Measurements from ENCODE around the gene SLC9A9.
"Not testable (repeated sequence)": the region's sequence is repeated elsewhere in the genome, so short reads cannot be mapped to it uniquely, and the experiment has no call there.

SLC9A9 gene

DNA sequence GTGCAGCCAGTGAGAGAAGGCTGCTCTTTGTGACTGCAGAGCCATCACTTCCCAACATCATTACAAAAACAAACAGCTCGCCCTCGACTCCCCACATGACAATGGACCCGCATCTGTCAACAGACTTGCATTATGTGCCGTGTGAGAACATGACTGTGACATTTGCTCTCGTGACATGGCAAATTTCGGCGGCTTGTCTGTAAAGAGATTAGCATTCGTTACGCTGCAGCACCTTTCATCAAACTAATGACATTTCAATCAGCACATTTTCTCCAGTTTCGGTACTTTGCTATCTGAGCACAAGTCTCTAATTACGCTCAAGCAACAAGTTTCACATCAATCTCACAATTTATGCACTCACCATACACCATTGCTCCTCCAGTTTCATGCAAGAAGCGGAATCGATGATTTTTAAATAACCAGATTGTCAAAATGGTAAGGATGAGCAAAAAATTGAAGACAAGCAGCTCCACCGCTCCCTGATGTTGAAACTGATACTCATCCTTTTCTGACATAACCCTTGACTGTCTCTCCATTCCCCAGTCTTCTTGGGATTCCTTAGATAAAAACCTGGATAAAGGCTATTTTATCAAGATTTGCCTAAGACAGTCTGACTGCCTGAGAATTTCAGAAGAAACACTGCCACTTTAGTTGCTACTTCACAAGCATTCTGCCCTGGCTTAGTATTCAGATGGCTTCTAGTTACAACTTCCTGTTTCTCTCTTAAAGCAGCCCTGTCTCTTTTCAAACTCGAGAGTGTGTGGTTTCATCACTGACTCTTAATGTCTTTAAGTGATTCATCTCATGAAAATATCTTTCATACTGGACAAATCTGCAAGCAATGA is at the start of gene SLC9A9:
Gene SLC9A9 (minus strand): TSS at position 682 of the 845 bp plus-strand sequence. CDS start 146 bp downstream, at position 536.
- ATAC-seq (replicated peaks) (peak; percentile 89 to 90), DNase-seq (peak; percentile 12)
- Mint-ChIP-seq H3K36me3 (peaks cover 0 to 2% of the 10 kb centered on the region in 2 donors), H3K27me3 (no peaks in the 10 kb centered on the region), H3K9me3 (no peaks in the 10 kb centered on the region), H3K4me1 (peaks cover 30 to 57% of the 10 kb centered on the region in 2 donors), H3K4me3 (peak within 1 kb of the TSS; percentile 93 to 97), H3K27ac (peak within 1 kb of the TSS; percentile 96)

GRCh38 chr3:143897576-143898295 is 49.5 kb upstream of the SLC9A9 start:
- DNase-seq (no peak), ATAC-seq (replicated peaks) (no peak)
- no peaks in the 10 kb centered on the region for H3K27me3 Mint-ChIP-seq
- no peak overlapping the region for H3K4me3 Mint-ChIP-seq
- no peaks in the 10 kb centered on the region for H3K36me3 Mint-ChIP-seq
- H3K4me1 Mint-ChIP-seq: peaks cover 1 to 14% of the 10 kb centered on the region in 2 donors
- H3K9me3 Mint-ChIP-seq: no peaks in the 10 kb centered on the region
- no peak overlapping the region for H3K27ac Mint-ChIP-seq

DNA sequence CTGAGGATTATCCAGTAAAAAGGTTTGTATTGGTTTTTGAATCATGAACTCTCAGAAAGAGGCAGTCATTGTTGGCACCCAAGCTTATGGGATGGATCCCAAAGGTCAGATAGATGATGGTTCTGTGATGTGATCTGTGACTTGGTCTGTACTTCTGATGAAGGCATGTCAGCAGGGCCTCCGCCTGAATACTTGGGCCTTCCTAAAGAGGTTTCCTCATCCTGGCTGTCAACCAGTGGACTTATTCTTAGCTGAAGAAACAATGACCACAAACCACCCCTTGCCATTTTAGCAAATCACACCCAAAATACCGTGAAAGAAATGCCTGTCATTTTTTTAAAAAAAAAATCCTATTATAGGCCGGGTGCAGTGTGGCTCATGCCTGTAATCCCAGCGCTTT is 48.2 kb upstream of the SLC9A9 start:
- no peak overlapping the region for H3K27ac Mint-ChIP-seq
- no peak for DNase-seq

GRCh38 chr3:143895805-143896204 is 47.5 kb upstream of the SLC9A9 start:
- Mint-ChIP-seq H3K4me3 (no peak overlapping the region), H3K9me3 (no peaks in the 10 kb centered on the region), H3K4me1 (peaks cover 0 to under 1% of the 10 kb centered on the region in 2 donors), H3K36me3 (no peaks in the 10 kb centered on the region), H3K27ac (no peak overlapping the region), H3K27me3 (peaks cover 0 to 6% of the 10 kb centered on the region in 2 donors)
- ATAC-seq (replicated peaks): peak in 1 of 2 donors; percentile 45
- no peak for DNase-seq

More for the DNA sequence above, 48.2 kb upstream of the SLC9A9 start:
- Mint-ChIP-seq H3K36me3 (no peaks in the 10 kb centered on the region), H3K27me3 (peaks cover 0 to 6% of the 10 kb centered on the region in 2 donors), H3K4me3 (no peak overlapping the region), H3K9me3 (no peaks in the 10 kb centered on the region), H3K4me1 (peaks cover 0 to 6% of the 10 kb centered on the region in 2 donors)
- no peak for ATAC-seq (replicated peaks)

GRCh38 chr3:143888846-143889245 is 40.6 kb upstream of the SLC9A9 start:
- Mint-ChIP-seq H3K27me3 (peaks cover 0 to 6% of the 10 kb centered on the region in 2 donors), H3K36me3 (no peaks in the 10 kb centered on the region), H3K27ac (no peak overlapping the region), H3K9me3 (no peaks in the 10 kb centered on the region), H3K4me1 (peaks cover 0 to 5% of the 10 kb centered on the region in 2 donors), H3K4me3 (no peak overlapping the region)
- no peak for DNase-seq
- ATAC-seq (replicated peaks): no peak

DNA sequence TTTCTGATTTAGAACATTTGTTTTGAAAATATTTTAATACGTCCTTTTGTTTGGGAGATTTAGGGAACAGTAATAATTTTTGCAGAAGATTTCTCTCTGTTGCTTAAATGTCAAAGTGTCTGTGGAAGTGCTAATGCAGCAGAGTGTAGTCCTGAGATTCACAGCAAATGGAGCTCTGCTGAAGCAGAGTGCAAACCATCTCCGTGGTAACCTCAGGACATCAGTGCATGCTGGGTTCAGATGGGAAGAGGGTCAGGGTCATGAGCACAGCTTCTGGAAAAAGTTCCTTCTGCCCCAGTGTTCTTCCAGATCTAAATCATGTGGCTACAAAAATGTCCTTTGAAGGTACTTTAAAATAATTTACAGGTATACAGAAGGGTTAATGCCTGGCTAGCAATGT is 39.9 kb upstream of the SLC9A9 start:
- no peak overlapping the region for H3K4me3 Mint-ChIP-seq
- peaks cover 0 to 5% of the 10 kb centered on the region in 2 donors for H3K4me1 Mint-ChIP-seq
- H3K27me3 Mint-ChIP-seq: peaks cover 0 to 6% of the 10 kb centered on the region in 2 donors
- no peaks in the 10 kb centered on the region for H3K9me3 Mint-ChIP-seq
- no peak for ATAC-seq (replicated peaks)
- DNase-seq: no peak
- H3K27ac Mint-ChIP-seq: no peak overlapping the region
- no peaks in the 10 kb centered on the region for H3K36me3 Mint-ChIP-seq

DNA sequence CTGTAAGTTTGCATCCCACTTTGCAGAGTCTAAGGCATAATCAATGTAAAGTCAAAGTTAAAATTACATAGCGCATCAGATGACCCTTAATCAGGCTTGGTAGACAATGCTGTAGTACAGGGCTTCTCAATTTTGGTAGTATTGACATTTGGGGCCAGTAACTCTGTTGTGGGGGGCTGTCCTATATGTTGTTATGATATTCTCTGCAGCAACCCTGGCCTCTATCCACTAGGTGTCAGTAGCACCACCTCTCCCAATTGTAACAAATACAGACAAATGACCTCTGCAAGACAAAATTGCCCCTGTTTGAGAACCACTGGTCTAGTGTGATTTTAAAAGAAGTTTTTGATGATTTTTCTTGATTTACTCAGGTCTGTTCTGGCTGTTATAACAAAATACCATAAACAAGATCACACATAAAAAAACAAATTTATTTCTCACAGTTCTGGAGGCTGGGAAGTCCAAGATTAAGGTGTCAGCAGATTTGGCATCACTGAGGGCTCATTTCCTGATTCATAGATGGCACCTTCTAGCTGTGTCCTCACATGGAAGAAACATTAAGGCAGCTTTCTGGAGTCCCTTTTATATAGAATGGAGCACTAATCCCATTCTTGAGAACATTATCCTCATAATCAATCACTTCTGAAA is 37.6 kb upstream of the SLC9A9 start:
- ATAC-seq (replicated peaks) (peak; percentile 86 to 93), DNase-seq (no peak)
- no peaks in the 10 kb centered on the region for H3K36me3 Mint-ChIP-seq
- H3K27me3 Mint-ChIP-seq: no peaks in the 10 kb centered on the region
- no peak overlapping the region for H3K27ac Mint-ChIP-seq
- H3K9me3 Mint-ChIP-seq: no peaks in the 10 kb centered on the region
- H3K4me1 Mint-ChIP-seq: peaks cover 0 to 5% of the 10 kb centered on the region in 2 donors
- H3K4me3 Mint-ChIP-seq: no peak overlapping the region

DNA sequence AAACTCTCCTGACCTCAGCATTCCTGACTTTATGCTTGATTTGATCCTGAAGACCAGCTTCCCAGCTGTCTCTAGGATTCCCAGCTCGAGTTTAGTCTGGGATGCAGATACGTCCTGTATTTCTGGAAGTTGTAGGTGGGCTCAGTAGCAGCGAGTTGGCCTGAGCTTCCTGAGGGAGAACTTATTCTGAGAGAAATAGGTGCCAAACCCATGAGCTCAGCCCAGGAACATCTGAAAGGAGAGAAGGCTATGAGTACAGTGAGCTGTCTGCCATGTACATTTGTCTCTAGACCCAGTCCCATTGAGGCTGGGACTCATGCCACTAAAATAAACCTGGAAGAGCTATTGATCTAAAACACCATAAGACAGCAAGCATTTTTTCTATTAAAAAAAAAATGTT is 36.6 kb upstream of the SLC9A9 start:
- H3K4me3 Mint-ChIP-seq: no peak overlapping the region
- ATAC-seq (replicated peaks): no peak
- no peaks in the 10 kb centered on the region for H3K36me3 Mint-ChIP-seq
- H3K27ac Mint-ChIP-seq: no peak overlapping the region
- H3K9me3 Mint-ChIP-seq: no peaks in the 10 kb centered on the region
- no peak for DNase-seq
- peaks cover 0 to 5% of the 10 kb centered on the region in 2 donors for H3K4me1 Mint-ChIP-seq
- H3K27me3 Mint-ChIP-seq: no peaks in the 10 kb centered on the region

DNA sequence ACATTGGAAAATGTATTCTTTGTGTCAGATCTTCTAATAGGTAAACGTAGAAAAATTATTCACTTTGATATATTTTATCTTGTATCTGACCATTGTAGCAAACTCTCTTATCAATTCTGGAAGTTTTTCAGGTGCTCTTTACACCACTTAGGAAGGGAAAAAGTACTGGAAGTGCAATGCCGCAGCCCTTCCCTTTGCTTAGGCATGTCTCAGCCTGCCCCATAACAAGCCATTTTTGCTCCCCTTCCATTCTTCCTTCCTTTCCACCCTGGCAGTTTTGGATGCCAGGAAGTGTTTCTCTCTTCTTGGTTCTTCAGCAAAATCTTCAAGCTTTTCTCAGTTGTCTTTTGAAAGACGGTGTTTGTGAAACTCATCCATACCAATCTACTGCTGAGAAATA is 34.9 kb upstream of the SLC9A9 start:
- DNase-seq: no peak
- Mint-ChIP-seq H3K27ac (peak overlapping the region; percentile 22), H3K4me1 (peaks cover 0 to 5% of the 10 kb centered on the region in 2 donors), H3K9me3 (no peaks in the 10 kb centered on the region), H3K36me3 (no peaks in the 10 kb centered on the region), H3K27me3 (no peaks in the 10 kb centered on the region), H3K4me3 (no peak overlapping the region)
- ATAC-seq (replicated peaks): no peak

DNA sequence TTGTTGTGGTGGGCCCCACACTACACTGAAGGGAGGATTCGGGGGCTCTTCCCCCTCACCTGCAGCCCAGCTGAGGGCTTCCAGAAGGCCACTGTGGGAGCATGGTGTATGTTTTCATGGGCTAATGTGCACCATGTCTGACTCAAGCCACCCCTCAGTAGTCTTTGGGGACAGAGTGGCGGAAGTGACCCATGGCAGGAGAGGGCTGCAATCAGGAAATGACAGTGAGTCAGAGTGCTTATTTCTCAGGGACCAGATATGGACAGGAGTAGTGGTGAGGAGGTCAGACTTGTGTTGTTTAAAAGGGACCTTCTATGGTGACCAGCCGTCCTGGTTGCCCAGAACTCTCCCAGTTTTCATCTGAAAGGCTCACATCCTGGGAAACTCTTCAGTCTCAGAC is 32.8 kb upstream of the SLC9A9 start:
- Mint-ChIP-seq H3K4me1 (peaks cover 3 to 4% of the 10 kb centered on the region in 2 donors), H3K27me3 (no peaks in the 10 kb centered on the region), H3K27ac (no peak overlapping the region), H3K36me3 (no peaks in the 10 kb centered on the region), H3K9me3 (no peaks in the 10 kb centered on the region), H3K4me3 (no peak overlapping the region)
- DNase-seq (no peak), ATAC-seq (replicated peaks) (no peak)

- DNase-seq: no peak
- ATAC-seq (replicated peaks): no peak
- Mint-ChIP-seq H3K4me3 (no peak overlapping the region), H3K27ac (no peak overlapping the region), H3K27me3 (no peaks in the 10 kb centered on the region), H3K36me3 (no peaks in the 10 kb centered on the region), H3K4me1 (peaks cover 12 to 19% of the 10 kb centered on the region in 2 donors), H3K9me3 (no peaks in the 10 kb centered on the region)
Observed at GRCh38 chr3:143875546-143875945, 27.3 kb upstream of the SLC9A9 start.

DNA sequence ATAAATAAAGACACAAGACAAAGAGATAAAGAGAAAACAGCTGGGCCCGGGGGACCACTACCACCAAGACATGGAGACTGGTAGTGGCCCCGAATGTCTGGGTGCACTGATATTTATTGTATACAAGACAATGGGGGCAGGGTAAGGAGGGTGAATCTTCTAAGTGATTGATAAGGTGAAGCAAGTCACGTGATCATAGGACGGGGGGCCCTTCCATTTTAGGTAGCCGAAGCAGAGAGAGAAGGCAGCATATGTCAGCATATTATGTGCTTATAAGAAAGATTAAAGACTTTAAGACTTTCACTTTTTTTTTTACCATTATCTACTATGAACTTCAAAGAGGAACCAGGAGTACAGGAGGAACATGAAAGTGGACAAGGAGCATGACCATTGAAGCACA is 25.3 kb upstream of the SLC9A9 start:
- not testable (repeated sequence) for ATAC-seq (replicated peaks); DNase-seq; H3K36me3 Mint-ChIP-seq; H3K27ac Mint-ChIP-seq; H3K4me3 Mint-ChIP-seq; H3K9me3 Mint-ChIP-seq; H3K27me3 Mint-ChIP-seq
- H3K4me1 Mint-ChIP-seq: peaks cover 14 to 20% of the 10 kb centered on the region in 2 donors

DNA sequence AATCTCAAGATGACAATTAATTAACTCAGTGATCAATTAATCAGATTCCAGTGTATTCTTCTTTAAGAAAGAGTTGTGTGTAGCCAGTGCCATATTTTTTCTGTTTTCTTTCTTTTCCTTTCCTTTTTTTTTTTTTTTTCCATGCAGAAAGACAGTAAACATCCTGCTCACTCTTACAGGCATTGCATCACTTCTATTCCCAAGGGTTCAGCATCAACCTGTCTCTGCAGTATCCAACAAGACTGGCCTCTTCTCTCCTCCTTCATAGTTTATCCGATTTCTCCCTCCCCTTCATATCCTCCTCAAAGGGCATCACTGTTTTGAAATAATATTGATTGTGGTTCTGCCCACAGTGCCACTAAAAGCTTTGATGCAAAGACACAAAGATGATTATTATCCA is 17.0 kb upstream of the SLC9A9 start:
- no peak overlapping the region for H3K4me3 Mint-ChIP-seq
- peaks cover 15 to 32% of the 10 kb centered on the region in 2 donors for H3K4me1 Mint-ChIP-seq
- no peak overlapping the region for H3K27ac Mint-ChIP-seq
- H3K9me3 Mint-ChIP-seq: peaks cover 0 to 2% of the 10 kb centered on the region in 2 donors
- DNase-seq: no peak
- no peak for ATAC-seq (replicated peaks)
- H3K27me3 Mint-ChIP-seq: peaks cover 6 to 15% of the 10 kb centered on the region in 2 donors
- peaks cover 4% of the 10 kb centered on the region in 2 donors for H3K36me3 Mint-ChIP-seq

- Mint-ChIP-seq H3K36me3 (peaks cover 0 to 2% of the 10 kb centered on the region in 2 donors), H3K4me3 (no peak overlapping the region), H3K9me3 (peaks cover 0 to 2% of the 10 kb centered on the region in 2 donors), H3K27ac (no peak overlapping the region), H3K27me3 (peaks cover 6 to 14% of the 10 kb centered on the region in 2 donors), H3K4me1 (peaks cover 2 to 6% of the 10 kb centered on the region in 2 donors)
- DNase-seq: no peak
- peak in 1 of 2 donors; percentile 33 for ATAC-seq (replicated peaks)
Observed at GRCh38 chr3:143859465-143860203, 11.4 kb upstream of the SLC9A9 start.

Measured in stimulated activated naive B cell treated with anti-CD40 and anti-IgM and Interleukin-4, amounts not matched to agents 10 μg/mL and 1 μg/mL and 100 μg/mL, for 72 hours (primary cell).